GM19372 (cell line): ENCODE results near the gene CALD1.

Source experiments
- ATAC-seq: cut with Tn5 transposase; IDR thresholded peaks from one replicate; pipeline ENCODE4 v1.9.1; 2021; ENCODE audit warnings: mild to moderate bottlenecking, low read depth, moderate library complexity; ENCODE audit not compliant: unreplicated experiment

The CALD1 gene

DNA sequence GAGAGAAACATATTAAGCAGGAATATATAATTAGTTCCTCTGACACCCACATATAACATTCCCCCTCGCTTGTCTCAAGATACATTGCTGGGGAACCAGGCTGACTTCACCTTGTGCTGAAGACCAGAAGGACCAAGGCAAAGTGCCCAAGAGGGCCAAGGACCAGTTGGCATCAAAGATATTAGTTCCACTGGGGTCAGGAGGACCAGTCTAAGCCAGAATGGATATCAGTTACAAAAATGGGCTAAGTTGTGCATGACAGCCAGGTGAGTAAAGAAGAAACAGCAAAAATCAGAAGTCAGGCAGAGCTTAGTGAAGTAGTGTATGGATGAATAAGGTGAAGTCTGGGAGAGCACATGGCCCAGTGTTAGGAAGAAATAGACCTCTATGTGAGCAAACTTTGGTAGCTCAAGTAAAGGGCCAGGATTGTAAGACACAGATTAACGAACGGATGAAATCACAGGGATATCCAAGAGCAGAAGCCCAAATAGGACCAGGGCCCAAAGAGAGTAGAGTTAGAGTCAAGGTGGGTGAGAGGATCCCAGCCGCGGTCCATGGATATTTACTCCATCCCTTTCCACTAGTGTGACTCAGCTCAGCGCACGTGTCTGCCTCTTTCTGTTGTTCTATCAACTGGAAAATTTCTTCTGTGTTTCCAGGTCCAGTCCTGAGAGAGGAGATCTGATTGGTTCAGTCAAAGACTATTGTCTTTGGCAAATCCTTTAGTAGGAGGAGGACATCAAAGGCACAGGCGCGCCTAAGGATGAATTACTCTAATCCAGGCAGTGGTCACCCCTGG, 5.0 kb downstream of the CALD1 start:
- ATAC-seq: no peak

GRCh38 chr7:134785842-134786241, 6.4 kb downstream of the CALD1 start:
- no peak for ATAC-seq

DNA sequence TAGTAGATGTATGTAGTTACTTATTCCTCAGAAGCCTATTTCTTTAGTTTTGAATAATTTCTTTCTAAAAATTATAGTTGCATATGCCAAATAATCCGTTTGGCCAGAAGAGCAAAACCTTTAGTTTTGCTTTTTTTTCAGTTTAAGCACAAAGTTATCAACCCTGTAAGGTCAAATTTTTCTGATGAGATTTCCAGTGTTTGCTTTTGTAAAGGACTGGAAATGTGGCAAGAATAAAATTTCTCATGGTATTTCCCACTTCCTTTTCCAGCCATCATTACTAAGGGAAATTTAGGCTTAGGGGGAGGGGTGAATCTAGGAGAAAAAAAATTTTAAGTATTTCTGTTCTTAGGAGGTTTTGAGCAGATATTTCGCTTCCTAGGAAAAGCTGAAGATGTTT, 7.6 kb downstream of the CALD1 start:
- no peak for ATAC-seq

DNA sequence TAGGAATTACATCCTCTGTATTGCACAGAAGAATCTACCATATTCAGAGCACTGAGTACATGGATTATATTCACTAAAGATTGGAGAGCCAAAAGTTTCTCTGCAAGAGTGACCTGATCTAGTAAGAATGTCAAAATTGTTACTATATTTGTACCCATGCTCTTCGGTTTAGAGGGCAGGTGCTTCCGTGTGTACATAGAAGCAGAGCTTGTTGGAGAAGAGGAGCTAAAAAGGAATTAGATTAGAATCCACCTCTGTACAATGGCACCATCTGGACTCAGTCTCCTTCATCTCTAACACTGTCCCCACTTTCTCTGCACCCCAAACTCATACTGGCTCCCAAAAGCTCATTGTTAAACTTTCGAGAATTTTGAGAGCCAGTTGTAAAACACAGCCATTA, 8.3 kb downstream of the CALD1 start:
- no peak for ATAC-seq

DNA sequence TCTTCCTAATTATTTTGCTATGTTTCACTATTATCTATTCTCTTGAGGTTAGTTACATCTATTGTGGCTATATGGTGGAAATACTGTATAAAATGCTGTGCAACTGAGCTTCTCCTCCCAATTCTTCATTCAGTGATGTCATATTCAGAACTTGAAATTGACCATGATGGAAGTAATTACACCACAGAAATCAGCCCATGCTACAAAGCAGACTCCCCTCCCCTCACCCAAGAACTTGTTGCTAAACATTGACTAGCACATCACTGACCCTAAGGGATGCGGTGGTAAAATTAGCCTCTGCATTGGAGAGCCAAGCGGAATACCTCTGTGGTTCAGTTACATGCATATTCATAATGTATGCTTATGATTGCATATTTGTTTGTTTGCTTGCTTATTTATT, 8.8 kb downstream of the CALD1 start:
- no peak for ATAC-seq

DNA sequence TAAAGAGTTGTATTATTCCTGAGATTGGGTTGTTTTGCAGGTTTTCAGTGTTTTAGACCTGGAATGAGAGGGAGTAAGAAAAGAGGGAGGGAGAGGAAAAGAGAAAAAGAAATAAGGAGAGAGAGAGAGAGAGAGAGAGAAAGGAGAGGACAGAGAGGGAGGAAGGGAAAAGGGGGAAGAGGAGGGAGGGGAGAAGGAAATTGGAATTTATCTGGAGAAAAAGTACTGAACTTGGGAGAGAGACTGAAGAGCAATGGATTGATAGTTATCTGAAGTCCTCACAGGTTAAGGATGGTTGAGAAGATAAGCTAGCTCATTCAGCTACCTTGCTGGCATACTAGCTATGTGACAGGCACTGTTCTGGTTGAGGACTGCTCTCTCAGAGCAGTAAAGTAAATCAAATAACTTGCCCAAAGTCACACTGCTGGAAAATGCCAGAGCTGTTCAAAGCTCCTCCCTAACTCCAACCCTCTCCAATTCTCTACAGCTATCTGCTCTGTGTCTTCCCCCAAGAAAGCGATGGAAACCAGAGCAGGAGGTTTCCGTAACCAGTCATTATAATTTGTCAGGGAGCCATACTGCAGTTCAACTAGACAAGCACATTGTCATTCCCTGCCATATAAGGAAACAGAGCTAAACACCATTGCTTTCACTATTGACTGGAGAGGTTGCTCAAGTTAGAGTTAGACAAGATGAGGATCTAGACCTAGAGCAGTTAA, 10.7 kb downstream of the CALD1 start:
- ATAC-seq: no peak

- no peak for ATAC-seq
Measured at GRCh38 chr7:134792968-134793367, 13.5 kb downstream of the CALD1 start.

GRCh38 chr7:134795231-134795630, 15.8 kb downstream of the CALD1 start:
- no peak for ATAC-seq

- ATAC-seq: no peak
Measured at GRCh38 chr7:134798155-134798554, 18.7 kb downstream of the CALD1 start.

- ATAC-seq: no peak
Measured at GRCh38 chr7:134799377-134799776, 19.9 kb downstream of the CALD1 start.

GRCh38 chr7:134802762-134803161, 23.3 kb downstream of the CALD1 start:
- no peak for ATAC-seq

- no peak for ATAC-seq
Measured at GRCh38 chr7:134804351-134804750, 24.9 kb downstream of the CALD1 start.

DNA sequence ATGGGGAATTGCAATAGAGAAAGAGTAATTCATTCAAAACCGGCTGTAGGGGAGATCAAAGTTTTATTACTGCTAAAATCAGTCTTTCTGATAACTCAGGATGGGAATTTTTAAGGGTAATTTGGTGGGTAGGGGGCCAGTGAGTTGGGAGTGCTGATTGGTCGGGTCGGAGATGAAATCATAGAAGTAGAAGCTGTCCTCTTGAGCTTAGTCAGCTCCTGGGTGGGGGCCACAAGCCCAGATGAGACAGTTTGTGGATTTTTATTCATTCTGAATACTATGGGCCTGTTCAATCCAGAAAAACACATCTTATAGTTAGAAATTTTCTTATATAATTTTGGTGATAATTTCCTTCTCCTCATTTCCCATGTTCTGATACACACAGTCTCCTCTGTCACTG, 25.4 kb downstream of the CALD1 start:
- no peak for ATAC-seq

DNA sequence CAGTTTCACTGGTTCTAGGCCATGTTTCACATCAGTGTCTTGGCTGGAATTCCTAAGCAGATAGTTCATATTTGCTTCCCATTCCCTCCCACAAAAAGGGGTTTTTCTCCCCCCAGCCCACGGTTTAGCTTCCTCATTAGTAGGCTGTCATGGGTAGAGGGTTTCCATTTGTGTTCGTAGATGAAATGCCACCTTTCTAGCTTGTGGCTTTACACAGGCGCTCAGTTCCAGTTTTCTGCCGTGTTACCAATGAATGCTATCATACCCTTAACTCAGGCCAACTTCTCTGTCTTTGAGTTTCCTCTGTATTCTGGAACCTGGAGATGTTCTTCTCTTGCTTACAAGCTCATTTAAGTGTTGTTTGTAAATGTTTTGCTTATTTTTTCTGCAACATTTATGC, 26.8 kb downstream of the CALD1 start:
- no peak for ATAC-seq

GRCh38 chr7:134809616-134810015, 30.2 kb downstream of the CALD1 start:
- no peak for ATAC-seq

DNA sequence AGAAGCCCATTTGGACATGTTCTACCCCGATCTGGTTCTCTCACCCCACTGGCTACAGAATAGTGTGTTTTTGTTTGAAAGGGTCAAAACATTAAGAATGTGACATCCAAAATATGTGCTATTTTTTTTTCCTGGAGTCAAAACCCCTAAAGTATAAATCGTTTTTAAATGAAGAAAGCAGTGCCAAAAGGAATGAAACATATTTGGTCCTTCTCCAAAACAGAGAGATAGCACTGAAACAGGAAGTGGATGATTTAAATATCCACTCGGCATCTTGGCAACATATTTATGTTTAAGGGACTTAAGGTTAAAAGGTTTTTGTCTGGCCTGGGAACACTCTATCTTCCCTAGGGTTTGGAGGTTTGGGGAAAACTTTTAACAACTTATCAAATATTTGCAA, 32.3 kb downstream of the CALD1 start:
- no peak for ATAC-seq

GRCh38 chr7:134813663-134814396, 34.4 kb downstream of the CALD1 start:
- ATAC-seq: no peak

DNA sequence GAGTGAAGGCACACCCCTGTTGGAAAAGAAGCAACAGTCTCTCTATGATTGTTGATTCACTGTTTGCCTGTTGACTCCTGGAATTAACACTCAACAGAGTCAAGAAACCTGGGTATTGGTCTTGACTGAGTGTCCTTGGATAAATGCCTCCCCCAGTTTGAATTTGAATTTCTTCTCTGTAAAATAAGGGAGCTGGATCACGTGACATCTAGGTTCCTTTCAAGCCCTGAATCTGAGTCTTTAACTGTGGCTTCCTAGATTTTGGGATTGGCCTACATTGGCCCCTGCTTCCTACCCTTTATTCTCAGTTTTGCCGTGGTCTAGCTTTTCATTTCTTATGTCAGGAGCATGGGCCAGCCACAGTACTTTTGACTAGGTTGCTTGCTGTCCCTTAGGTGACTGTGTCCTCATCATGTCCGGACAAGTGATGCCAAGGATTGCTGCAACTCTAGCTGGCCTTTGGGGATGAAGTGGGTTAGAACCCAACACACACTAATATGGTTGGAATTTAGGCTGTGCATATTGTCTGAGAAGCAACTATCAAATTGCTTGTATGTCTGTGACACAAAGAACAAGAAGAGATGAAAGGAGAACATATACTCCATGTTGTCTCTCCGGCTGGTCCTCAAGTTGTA, 35.4 kb downstream of the CALD1 start:
- ATAC-seq: no peak

- ATAC-seq: no peak
Measured at GRCh38 chr7:134818613-134819345, 39.3 kb downstream of the CALD1 start.

DNA sequence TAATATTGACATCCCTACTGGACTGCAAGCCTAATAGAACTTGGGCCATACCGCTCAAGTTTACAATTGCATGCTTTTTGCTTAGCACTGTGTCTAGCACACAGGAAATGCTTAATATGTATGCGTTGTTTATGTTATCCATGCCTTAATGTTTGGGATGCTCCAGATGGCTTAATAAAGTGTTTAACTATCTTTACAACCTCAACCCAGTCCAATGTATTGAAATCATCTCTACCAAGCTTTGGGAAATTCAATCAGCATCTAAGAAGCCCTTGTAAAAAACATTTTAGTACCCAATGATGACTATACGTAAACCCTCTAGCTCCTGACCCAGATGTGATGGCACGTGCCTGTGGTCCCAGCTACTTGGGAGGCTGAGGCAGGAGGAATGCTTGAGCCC, 40.0 kb downstream of the CALD1 start:
- no peak for ATAC-seq
